RCC 7860 (cell line): ENCODE measurements around the gene TARS3.

Experiments
- DNase-seq: peaks from one replicate; pipeline ENCODE4 v3.0.0-alpha.2; 2015; ENCODE audit warnings: low spot score
- FAIRE-seq: peaks from 2 replicates; lab custom pipeline; 2012; peaks lifted over from hg19 to GRCh38; lab: Jason Lieb, UNC

Gene TARS3

GRCh38 chr15:101611007-101611406 lies 113.3 kb downstream of the TARS3 start:
- FAIRE-seq (no peak), DNase-seq (no peak)

GRCh38 chr15:101610611-101611000 lies 113.7 kb downstream of the TARS3 start:
- FAIRE-seq (no peak), DNase-seq (no peak)

- DNase-seq (no peak), FAIRE-seq (no peak)
Measured at GRCh38 chr15:101609742-101610610, 114.3 kb downstream of the TARS3 start.

GRCh38 chr15:101608201-101608600 lies 116.1 kb downstream of the TARS3 start:
- FAIRE-seq = no peak

GRCh38 chr15:101607108-101607507 lies 117.2 kb downstream of the TARS3 start:
- no peak for FAIRE-seq
- DNase-seq = no peak

More at GRCh38 chr15:101608201-101608600, 116.1 kb downstream of the TARS3 start:
- DNase-seq = no peak

- DNase-seq = no peak
- FAIRE-seq = no peak
Measured at GRCh38 chr15:101604124-101604874, 120.0 kb downstream of the TARS3 start.
